HPDE6-E6E7 (cell line): ENCODE measurements around the gene ZNF770.
A peak's percentile ranks its signal among the peaks of the same experiment; 100 is the strongest.
"Not testable (repeated sequence)": the region's sequence is repeated elsewhere in the genome, so short reads cannot be mapped to it uniquely, and the experiment has no call there.

Source experiments
- DNase-seq: peaks from one replicate; pipeline ENCODE4 v3.0.0; 2011; ENCODE audit warnings: missing footprints; ENCODE audit errors: extremely low spot score

ZNF770 gene

GRCh38 chr15:34976743-34977142 is 11.3 kb downstream of the ZNF770 start:
- DNase-seq: no peak

GRCh38 chr15:34976073-34976472 is 12.0 kb downstream of the ZNF770 start:
- DNase-seq: no peak

- DNase-seq: no peak
Observed at GRCh38 chr15:34973512-34973911, 14.6 kb downstream of the ZNF770 start.

GRCh38 chr15:34970098-34970643 is 17.9 kb downstream of the ZNF770 start:
- not testable (repeated sequence) for DNase-seq

GRCh38 chr15:34969340-34970097 is 18.6 kb downstream of the ZNF770 start, which contains the start of gene AQR:
Gene AQR (minus strand): TSS chr15:34969742. CDS start chr15:34969613, 129 bp downstream.
- DNase-seq: peak; percentile 93

GRCh38 chr15:34964277-34964676 is 23.8 kb downstream of the ZNF770 start:
- DNase-seq: no peak

- no peak for DNase-seq
Observed at GRCh38 chr15:34953851-34954250, 34.2 kb downstream of the ZNF770 start.

GRCh38 chr15:34952481-34952880 is 35.6 kb downstream of the ZNF770 start:
- DNase-seq: no peak

GRCh38 chr15:34951993-34952392 is 36.1 kb downstream of the ZNF770 start:
- DNase-seq: no peak

- DNase-seq: no peak
Observed at GRCh38 chr15:34944936-34945335, 43.2 kb downstream of the ZNF770 start.

- no peak for DNase-seq
Observed at GRCh38 chr15:34943711-34944110, 44.4 kb downstream of the ZNF770 start.

- not testable (repeated sequence) for DNase-seq
Observed at GRCh38 chr15:34943264-34943663, 44.8 kb downstream of the ZNF770 start.

GRCh38 chr15:34942363-34942762 is 45.7 kb downstream of the ZNF770 start:
- no peak for DNase-seq

- DNase-seq: no peak
Observed at GRCh38 chr15:34941831-34942230, 46.3 kb downstream of the ZNF770 start.

GRCh38 chr15:34941185-34941698 is 46.8 kb downstream of the ZNF770 start:
- DNase-seq: no peak

GRCh38 chr15:34933432-34933975 is 54.6 kb downstream of the ZNF770 start:
- peak; percentile 2 for DNase-seq

GRCh38 chr15:34928349-34928748 is 59.7 kb downstream of the ZNF770 start:
- not testable (repeated sequence) for DNase-seq
